HG02938 (cell line): Measurements from ENCODE around the gene RPL19.
A peak's percentile ranks its signal among the peaks of the same experiment; 100 is the strongest.

Experiments used
- ATAC-seq: cut with Tn5 transposase; IDR thresholded peaks from one replicate; pipeline ENCODE4 v1.9.1; 2021; ENCODE audit warnings: mild to moderate bottlenecking, moderate library complexity; ENCODE audit not compliant: unreplicated experiment

Gene RPL19

DNA sequence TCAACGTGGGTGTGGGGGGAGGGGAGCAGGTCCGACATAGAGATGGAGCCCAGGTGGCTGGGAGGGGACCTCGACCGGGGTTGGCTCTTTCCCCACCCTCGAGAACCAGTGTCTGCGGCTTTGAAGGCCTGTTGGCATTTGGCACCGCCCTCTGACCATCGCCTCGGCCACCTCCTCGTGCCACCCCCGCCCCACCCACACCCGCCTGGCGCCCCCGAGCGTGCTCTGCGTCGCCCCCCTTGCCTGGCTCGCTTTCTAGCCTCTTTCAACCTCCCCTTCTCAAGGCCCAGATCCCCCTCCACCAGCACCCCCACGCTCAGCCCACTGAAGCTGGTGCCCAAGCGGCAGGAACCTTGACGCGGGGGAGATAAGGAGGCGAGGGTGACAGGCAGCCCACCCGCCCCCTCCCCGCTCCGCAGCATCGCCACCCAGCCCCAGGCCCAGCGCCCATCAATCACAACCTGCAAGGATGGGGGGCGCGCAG is 3.2 kb upstream of the RPL19 start:
- no peak for ATAC-seq

DNA sequence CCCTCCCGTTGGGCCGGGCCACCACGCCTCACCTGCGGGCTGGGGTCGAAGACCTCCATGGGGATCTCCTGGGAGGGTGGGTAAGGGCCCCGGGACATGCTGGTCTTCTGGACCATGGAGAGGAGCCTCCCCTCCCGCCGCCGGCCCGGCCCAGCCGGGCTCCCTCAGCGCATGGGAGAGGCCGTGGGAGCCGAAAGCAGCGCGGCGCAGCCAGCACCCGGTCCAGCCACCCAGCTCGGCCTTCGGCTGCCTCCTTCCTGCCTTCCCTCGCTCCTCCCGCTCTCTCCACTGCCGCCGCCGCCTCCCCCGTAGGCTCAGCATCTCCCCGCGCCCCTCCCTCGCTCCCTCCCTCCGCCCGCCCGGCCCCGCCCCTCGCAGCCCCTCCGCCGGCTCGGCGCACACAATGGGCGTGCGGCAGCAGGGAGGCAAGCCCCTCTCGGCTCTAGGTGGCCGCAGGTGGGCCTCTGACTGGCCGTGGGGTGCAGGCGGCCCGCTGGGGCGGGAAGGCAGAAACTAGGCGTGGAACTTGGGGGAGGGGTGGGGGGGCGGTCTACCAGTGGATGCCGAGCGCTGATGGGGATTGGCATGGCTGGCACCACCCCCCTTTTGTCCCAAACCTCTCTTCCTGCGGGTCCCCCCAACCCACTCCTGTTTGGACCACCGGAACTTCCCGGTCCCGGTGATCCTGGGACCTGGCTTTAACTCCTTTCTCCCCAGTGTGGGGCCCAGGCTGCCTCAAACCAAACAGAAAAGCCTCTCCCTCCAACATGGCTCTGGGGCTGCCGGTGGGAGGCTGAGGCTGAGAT is 2.5 kb upstream of the RPL19 start, which contains the start of gene CACNB1:
CACNB1 (minus strand) TSS at position 290 of the 806 bp plus-strand sequence; CDS start at position 116, 174 bp downstream.
- no peak for ATAC-seq

DNA sequence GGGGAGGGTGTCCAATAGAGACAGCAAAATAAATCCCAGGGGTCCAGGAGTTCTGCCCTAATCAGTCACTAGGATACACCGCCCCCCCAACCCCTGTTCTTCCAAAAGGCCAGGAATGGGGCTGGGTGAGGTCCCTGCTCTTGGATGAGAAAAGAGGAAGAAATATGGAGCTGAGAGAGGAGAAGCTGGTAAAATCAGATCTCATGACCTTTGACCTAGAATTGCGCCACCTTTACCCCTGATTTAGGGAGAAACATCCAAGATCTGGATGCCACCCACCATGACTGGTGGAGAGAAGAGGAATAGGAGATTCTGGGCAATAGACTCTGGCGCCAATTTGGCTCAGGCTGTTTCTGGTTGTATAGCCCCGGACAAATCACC is 1.9 kb upstream of the RPL19 start:
- no peak for ATAC-seq

DNA sequence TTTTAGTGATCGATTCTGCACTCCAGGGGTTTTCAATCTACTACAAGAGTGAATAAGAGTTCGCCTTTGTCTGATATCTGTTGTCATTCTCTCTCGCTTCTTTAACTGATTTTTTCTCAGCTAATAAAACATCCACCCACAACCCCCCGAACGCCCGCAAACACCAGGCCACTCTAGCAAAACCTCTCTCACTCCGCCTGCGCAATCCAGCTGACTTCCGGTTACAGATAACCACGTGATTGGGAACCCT is 338 bp upstream of the RPL19 start:
- peak; percentile 49 for ATAC-seq

DNA sequence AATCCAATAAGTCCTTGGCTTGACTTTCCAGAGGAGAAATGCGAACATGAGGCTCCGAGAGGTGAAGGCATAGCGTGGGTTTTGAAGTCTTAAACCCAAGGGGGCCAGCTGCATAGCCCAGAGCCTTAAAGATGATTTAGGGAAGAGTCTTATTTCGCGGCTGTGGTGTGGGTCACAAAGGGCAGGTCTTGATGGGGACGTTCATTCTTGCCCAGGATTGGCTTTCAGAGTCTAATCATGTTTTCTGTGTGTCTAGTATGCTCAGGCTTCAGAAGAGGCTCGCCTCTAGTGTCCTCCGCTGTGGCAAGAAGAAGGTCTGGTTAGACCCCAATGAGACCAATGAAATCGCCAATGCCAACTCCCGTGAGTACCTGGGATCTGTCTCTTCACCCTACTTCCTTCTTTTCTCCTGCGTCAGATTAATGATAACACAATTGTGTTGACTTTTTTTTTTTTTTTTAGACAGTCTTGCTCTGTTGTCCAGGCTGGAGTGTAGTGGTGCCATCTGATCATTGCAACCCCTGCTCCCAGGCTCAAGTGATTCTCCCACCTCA is 951 bp downstream of the RPL19 start:
- no peak for ATAC-seq

DNA sequence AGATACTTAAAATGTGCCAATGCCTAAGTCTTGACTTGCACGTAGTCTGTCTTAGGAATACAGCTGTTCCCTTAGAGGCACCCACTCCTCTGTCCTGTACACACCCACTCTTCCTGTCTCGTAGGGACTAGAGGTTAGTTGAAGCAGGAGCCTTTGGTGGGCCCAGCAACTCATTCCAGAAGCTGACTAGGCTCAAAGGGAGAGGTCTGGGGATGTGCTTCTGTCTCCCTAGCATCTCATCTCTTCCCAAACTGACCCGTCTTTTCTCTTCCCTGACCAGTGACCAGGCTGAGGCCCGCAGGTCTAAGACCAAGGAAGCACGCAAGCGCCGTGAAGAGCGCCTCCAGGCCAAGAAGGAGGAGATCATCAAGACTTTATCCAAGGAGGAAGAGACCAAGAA is 4.2 kb downstream of the RPL19 start:
- no peak for ATAC-seq

DNA sequence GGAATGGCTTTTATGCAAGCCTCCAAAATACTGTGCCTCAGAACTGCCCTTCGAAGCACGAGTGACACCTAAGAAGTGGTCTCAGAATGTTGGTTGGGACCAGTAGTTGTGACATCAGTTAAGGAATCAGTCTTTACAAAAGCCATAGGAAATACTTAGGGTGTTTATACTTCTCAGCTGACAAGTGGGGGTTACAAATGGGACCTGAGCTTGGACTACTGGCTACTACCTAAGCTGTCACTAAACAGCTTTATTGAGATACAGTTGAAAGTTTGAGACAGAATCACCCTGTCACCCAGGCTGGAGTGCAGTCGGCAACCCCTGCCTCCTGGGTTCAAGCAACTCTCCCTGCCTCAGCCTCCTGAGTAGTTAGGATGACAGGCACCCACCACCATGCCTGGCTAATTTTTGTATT is 5.0 kb downstream of the RPL19 start:
- no peak for ATAC-seq

DNA sequence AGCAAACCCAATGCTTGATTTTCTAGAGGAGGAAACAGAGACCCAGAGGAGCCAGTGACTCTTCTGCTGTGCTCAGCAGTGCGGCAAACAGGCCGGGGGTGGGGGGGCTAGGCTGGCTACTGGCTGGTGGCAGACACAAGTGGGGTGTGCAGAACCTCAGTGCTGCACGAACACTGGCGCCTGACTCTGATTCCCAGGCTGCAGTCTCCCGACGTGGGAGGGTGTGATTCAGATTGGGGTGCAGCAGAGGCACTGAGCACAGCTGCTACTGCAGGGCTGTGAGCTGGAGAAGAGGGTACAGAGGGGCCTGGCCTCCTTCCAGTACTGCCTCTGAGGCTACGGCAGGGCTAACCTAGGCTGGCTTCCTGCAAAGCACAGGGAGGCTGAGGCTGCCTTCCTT is 8.1 kb downstream of the RPL19 start:
- no peak for ATAC-seq

DNA sequence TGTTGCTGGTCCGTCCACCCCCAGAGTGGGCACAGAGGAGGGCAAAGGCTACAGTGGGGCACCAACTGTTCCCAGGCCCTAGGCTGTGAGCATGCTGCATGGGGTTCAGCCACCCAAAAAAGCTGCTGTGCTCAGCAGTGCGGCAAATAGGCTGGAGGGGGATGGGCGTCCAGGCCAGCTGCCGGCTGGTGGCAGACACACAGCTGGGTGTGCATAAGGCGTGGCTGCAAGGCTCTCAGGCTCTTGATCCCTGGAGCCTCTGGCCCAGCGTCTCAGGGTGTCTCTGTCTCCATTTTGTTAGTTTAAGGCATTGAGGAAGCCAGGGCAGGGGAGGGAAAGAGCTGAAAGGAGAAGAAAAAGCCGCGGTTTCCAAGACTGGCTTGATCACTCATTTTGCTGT is 8.8 kb downstream of the RPL19 start:
- ATAC-seq, result no peak

DNA sequence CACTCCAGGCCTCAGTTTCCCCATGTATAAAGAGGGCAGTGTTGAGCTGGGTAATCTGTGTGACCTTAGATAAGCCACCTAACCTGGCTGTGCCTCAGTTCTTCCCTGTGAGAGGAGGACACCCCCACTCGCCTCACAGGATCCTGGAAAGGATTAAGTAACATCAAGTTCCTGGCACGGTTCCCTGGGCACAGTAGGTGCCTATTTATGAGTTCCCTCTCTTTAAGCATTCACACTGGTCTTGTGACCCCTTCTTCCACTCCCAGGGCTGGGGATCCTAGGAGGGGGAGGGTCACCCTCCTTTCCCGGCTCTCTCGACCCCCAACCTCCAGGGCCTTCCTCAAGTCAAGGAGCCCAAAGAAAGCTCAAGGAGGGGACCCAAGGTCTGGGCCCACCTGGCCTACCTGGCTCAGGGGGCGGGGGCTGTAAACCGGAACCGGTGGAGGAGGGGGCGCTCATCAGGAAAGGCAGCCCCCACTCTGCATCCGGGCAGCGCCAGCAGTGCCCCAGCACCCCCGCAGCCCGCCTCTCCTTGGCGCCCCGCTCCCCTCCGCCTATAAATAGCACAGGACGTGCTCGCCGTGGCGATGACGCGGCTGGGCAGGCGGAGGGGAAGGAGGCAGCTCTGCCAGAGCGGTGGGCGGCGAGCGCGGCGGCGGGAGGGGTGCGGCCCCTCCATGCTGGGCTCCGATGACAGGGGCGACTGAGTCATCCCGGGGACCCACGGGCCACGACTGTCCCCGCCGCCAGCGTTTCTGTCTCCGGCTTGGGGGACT is 9.4 kb downstream of the RPL19 start:
- ATAC-seq, result no peak

DNA sequence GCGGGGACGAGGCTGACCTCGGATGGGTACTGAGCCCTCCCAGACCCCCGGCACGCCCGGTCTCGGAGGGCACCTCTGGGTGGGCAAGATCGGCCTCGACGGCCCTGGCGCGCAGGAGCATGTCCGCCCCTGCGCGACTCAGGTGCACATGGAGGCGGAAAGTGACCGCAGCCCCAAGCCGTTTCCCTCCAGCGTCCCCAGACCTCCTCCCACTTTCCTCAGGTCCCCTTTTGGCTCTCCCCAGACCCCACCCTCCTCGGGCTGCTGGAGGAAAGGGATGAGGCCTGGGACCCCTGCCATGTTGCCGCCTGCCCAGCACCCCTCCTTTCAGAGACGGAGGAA is 10.0 kb downstream of the RPL19 start:
- no peak for ATAC-seq

DNA sequence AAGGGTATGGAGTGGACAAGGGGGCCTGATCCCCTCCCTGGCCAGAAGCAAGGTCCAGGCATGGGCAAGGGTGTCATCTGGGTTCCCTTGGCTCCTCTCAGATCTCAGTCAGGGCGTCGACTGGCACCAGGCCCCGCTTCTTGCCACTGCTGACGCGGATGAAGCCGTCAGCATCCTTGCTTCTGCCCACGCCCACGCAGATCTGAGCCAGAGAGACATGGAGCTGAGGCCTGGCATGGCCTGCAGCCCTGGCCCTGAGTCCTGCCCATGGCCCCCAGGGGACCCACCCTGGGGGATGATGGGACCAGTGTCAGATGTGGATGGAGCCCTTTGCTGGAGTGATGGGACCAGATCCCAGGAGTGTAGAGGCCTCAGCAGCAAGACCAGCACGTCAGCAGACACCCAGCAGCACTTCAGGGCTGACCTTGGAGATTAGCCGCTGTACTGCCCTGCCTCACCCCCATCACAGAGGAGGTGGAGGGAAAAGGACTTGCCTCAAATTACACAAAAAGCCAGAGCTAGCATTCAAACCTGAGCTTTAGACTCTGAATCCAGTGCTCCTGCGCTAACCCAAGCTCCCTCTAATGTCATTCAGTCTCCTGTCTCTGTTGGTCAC is 12.2 kb downstream of the RPL19 start:
- ATAC-seq, result no peak

DNA sequence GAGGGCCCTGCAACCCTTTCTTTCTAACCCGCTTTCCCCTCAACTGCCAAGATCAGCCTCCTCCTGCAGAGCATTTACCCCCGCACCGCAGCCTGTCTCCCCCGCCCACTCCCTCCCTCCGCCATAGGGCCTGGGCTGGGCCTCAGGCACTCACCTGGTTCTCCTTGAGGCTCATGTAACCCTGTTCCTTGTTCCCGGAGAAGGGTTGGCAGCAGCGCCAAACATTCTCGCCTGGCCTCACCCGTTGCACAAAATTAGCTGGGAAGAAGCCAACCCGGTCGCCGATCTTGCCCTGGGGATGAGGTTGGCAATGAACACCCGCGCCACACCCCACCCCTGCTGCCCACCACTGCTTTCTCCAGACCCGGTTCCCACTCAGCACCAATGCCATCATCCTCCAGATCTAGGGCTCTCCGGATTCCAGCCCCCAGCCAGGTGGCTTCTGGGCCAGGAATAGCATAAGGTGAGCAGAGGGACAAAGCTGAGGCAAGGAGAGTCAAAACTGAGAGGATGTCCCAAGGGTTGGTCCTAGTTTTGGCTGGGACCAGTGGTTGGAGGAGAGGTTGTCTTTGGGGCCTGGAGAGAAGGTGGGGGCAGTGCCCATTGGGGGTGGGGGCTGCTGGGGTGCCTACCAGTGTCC is 12.9 kb downstream of the RPL19 start:
- no peak for ATAC-seq

DNA sequence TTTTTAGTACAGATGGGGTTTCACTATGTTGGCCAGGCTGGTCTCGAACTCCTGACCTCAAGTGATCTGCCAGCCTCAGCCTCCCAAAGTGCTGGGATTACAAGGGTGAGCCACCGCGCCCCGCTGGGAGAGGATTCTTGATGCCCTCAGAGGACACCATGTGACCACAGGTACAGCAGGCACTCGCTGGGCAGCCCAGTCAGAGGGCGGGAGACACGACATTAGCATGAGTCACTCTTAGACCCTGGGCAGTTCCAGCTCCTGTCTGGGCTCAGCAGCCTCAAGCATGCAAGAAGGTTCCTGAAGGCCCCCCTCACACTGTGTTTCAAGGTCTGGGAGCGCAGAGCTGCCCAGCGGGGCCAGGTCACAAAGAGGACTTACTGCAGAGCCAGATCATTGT is 13.8 kb downstream of the RPL19 start:
- ATAC-seq, result no peak

DNA sequence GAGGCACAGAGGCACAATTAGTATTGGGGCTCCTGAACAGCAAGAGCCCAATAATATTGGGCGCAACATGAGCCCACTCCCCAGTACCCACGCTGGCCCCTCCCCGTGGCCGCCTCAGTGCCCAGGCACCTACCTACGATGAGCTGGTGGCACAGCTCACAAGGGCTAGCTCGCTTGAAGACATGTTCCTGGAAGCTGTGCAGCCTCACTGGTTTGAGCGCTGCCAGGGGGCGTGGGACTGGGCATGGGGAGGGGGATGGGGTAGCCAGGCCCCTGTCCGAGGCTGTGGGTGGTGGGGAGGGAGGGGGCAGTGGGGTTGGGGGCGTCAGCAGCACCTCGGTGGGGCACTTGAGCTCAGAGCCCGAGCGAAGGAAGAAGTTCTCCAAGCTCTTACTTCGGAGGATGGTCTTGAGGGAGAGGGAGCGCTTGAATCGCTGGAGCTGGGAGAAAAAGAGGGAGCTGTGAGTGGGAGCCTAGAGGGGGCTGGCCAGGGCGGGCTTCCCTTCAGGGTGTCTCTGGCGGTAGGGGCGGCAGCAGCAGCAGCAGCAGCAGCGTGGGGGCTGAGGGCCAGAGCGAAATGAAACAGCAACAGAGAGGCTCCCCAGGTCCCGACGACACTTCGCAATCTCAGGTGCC is 17.8 kb downstream of the RPL19 start:
- ATAC-seq, result no peak

DNA sequence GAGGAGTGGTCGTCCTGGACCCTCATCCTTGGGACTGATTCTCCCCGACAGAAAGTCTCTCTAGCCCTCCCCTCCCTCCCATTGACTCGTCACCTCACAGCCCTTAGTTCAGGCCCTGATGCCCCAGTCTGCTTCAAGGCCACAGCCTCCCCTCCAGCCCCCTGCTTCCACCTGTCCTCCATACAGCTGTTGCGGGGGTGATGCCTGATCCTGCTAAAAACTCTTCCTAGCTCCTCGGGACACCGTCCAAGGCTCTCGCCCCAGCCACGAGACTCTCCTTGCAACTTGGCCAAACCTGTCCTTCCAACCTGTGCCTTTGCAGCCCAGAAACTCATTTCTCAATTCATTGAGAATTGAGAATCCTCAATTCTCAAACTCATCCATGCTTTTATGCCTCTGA is 18.8 kb downstream of the RPL19 start:
- ATAC-seq, result no peak

DNA sequence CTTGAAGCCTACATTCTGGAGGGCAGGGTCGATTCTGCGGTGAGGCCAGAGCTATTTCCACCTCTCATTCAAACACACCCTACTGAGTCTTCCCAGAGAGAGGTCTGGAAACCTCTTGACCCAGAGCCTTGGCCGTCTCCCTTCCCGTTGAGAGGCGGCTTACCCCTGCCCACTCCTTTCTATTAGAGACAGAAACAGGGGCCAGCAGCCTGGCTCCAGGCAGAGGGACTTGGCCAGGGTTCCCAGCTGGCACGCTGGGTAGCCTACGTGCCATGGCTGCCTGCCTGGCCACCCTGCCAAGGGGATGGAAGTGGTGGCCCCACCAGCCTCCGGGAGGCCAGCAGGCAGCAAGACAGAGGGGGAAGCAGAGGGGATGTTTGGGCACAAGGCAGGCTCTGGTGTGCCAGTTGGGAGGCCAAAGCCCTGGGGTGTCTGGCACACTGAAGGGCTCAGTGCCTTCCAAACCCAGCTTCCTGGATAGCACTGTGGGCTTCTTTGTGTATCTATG is 19.6 kb downstream of the RPL19 start:
- no peak for ATAC-seq

DNA sequence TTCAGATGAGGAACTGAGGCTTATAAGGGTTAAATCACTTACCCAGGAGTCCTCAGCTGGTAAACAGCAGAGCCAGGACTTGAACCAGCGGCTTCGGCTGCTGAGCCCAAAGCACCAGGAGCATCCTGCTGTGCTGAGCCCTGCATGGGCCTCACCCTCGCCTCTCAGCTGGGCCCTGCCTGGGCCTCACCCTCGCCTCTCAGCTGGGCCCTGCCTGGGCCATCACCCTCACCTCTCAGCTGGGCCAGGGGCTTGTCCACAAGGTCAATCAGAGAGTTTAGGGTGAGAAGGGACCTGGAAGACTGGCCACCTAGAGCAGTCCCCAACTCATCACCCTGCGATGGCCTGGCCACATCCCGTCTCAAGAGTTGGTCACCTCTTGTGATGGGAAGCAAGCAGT is 21.5 kb downstream of the RPL19 start:
- ATAC-seq, result no peak

DNA sequence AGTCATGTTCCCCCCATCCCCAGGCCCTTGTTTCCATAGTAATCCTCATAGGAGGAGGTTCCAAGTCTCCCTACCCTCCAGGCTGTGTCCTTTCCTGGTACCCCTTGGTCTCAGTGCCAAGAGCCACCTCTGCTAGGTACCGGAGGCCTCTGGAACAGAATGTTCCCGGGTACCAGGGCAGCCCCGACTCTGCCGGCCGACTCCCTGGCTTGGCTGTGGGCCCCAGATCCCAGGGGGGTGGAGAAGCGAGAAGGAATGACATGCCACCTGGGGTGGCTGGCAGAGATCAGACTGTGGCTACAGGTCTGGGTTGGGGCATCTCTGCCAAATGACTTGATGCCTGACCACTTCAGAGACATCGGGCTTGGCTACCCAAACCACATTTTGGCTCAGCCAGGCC is 22.1 kb downstream of the RPL19 start:
- no peak for ATAC-seq
